Activated CD4-positive, alpha-beta memory T cell treated with anti-CD3 and anti-CD28 coated beads, Interleukin-2, amount 10 ng/mL, durations not matched to agents 7 days and 5 days (primary cell): Measurements from ENCODE around the gene ITK. TPM values are rescaled to one million over a fixed set of nuclear protein-coding genes. Genes with fewer than 3 reads are reported as not detected.

Experiments used
- CTCF ChIA-PET: fragments of 350-600 bp; sonication (Branson Sonifier 250); formaldehyde crosslinking; loops from one replicate; lab custom pipeline; 2021; ENCODE audit warnings: antibody characterized with exemption, inconsistent platforms; lab: Charles Lee
- POLR2A ChIA-PET: fragments of 350-600 bp; sonication (Branson Sonifier 250); formaldehyde crosslinking; loops from one replicate; lab custom pipeline; 2021; ENCODE audit warnings: antibody characterized with exemption; lab: Charles Lee
- DNase-seq: peaks from one replicate; pipeline ENCODE4 v3.0.0-alpha.2; 2020
- H3K27ac Mint-ChIP-seq: one replicate; pipeline ENCODE4 v1.8.0; 2021; ENCODE audit warnings: mild to moderate bottlenecking, mixed read lengths
- H3K27me3 Mint-ChIP-seq: one replicate; pipeline ENCODE4 v1.8.0; 2021; ENCODE audit warnings: mixed read lengths
- H3K36me3 Mint-ChIP-seq: one replicate; pipeline ENCODE4 v1.8.0; 2021; ENCODE audit warnings: low read depth, mixed read lengths
- H3K4me1 Mint-ChIP-seq: one replicate; pipeline ENCODE4 v1.8.0; 2021; ENCODE audit warnings: mixed read lengths
- H3K4me3 Mint-ChIP-seq: one replicate; pipeline ENCODE4 v1.8.0; 2021; ENCODE audit warnings: mild to moderate bottlenecking, mixed read lengths
- H3K9me3 Mint-ChIP-seq: one replicate; pipeline ENCODE4 v1.8.0; 2021; ENCODE audit warnings: mixed read lengths
- total RNA-seq, 2 experiments: library from RNA; stranded (reverse); gene quantifications; one replicate each; pipeline ENCODE4 v1.2.3, GENCODE V29; 2021

Gene ITK
- total RNA-seq, 2 experiments from 2014 or later = 247 to 249 TPM

- peaks cover 96% of the 10 kb centered on the region for H3K4me1 Mint-ChIP-seq
- ChIA-PET POLR2A (interaction anchor here (1.3 to 9.6 kb wide), 12 partner anchors 9 to 189 kb away, joined by 3 to 301 read pairs (median 33); partner anchors contain the start of genes CYFIP2, ITK and MED7), CTCF (interaction anchor here (1.1 to 3.8 kb wide), 6 partner anchors 10 to 65 kb away, joined by 3 to 18 read pairs (median 6); no protein-coding TSS in a partner anchor)
- no peaks in the 10 kb centered on the region for H3K9me3 Mint-ChIP-seq
- peaks cover 97% of the 10 kb centered on the region for H3K36me3 Mint-ChIP-seq
- no peak for DNase-seq
- peak overlapping the region; percentile 70 for H3K4me3 Mint-ChIP-seq
- H3K27ac Mint-ChIP-seq = peak overlapping the region; percentile 90
- no peaks in the 10 kb centered on the region for H3K27me3 Mint-ChIP-seq
Observed at GRCh38 chr5:157214415-157214814, 33.8 kb downstream of the ITK start.

- Mint-ChIP-seq H3K4me1 (peaks cover 96% of the 10 kb centered on the region), H3K27me3 (no peaks in the 10 kb centered on the region), H3K4me3 (peak overlapping the region; percentile 70), H3K27ac (peak overlapping the region; percentile 90), H3K9me3 (no peaks in the 10 kb centered on the region), H3K36me3 (peaks cover 97% of the 10 kb centered on the region)
- DNase-seq = peak; percentile 56
- ChIA-PET CTCF (interaction anchor here (1.0 to 3.8 kb wide), 8 partner anchors 11 to 65 kb away, joined by 3 to 18 read pairs (median 5); no protein-coding TSS in a partner anchor), POLR2A (interaction anchor here (1.0 to 9.6 kb wide), 17 partner anchors 10 to 190 kb away, joined by 3 to 301 read pairs (median 30); partner anchors contain the start of genes CYFIP2, ITK and MED7)
Observed at GRCh38 chr5:157214861-157215513, 34.3 kb downstream of the ITK start.

- Mint-ChIP-seq H3K36me3 (peaks cover 99% of the 10 kb centered on the region), H3K4me1 (peaks cover 98% of the 10 kb centered on the region), H3K9me3 (no peaks in the 10 kb centered on the region), H3K27ac (peak overlapping the region; percentile 90), H3K4me3 (peak overlapping the region; percentile 70), H3K27me3 (no peaks in the 10 kb centered on the region)
- ChIA-PET CTCF (interaction anchor here (1.0 to 3.8 kb wide), 9 partner anchors 9 to 66 kb away, joined by 3 to 18 read pairs (median 6); no protein-coding TSS in a partner anchor), POLR2A (interaction anchor here (1.0 to 9.6 kb wide), 17 partner anchors 10 to 190 kb away, joined by 3 to 301 read pairs (median 30); partner anchors contain the start of genes CYFIP2, ITK and MED7)
- no peak for DNase-seq
Observed at GRCh38 chr5:157215514-157216167, 35.0 kb downstream of the ITK start.

- ChIA-PET CTCF (interaction anchor here (0.9 to 3.8 kb wide), 9 partner anchors 10 to 67 kb away, joined by 3 to 18 read pairs (median 4); no protein-coding TSS in a partner anchor), POLR2A (interaction anchor here (0.8 to 9.6 kb wide), 17 partner anchors 9 to 141 kb away, joined by 3 to 301 read pairs (median 30); partner anchors contain the start of genes CYFIP2, ITK and MED7)
- peaks cover 96% of the 10 kb centered on the region for H3K36me3 Mint-ChIP-seq
- H3K27me3 Mint-ChIP-seq = no peaks in the 10 kb centered on the region
- peak overlapping the region; percentile 72 for H3K4me3 Mint-ChIP-seq
- peak overlapping the region; percentile 90 for H3K27ac Mint-ChIP-seq
- no peaks in the 10 kb centered on the region for H3K9me3 Mint-ChIP-seq
- peaks cover 95% of the 10 kb centered on the region for H3K4me1 Mint-ChIP-seq
- DNase-seq = no peak
Observed at GRCh38 chr5:157216391-157217142, 35.9 kb downstream of the ITK start.

GRCh38 chr5:157217289-157218024 lies 36.8 kb downstream of the ITK start:
- DNase-seq = peak; percentile 45
- peak overlapping the region; percentile 72 for H3K4me3 Mint-ChIP-seq
- H3K27ac Mint-ChIP-seq = peak overlapping the region; percentile 90
- ChIA-PET POLR2A (interaction anchor here (0.9 to 9.6 kb wide), 14 partner anchors 8 to 108 kb away, joined by 3 to 301 read pairs (median 32); partner anchors contain the start of genes CYFIP2, HAVCR2, ITK and MED7), CTCF (interaction anchor here (0.9 to 3.8 kb wide), 11 partner anchors 9 to 193 kb away, joined by 3 to 18 read pairs (median 4); no protein-coding TSS in a partner anchor)
- H3K4me1 Mint-ChIP-seq = peaks cover 95% of the 10 kb centered on the region
- no peaks in the 10 kb centered on the region for H3K27me3 Mint-ChIP-seq
- no peaks in the 10 kb centered on the region for H3K9me3 Mint-ChIP-seq
- peaks cover 96% of the 10 kb centered on the region for H3K36me3 Mint-ChIP-seq

GRCh38 chr5:157219491-157220271 lies 39.0 kb downstream of the ITK start:
- POLR2A ChIA-PET = interaction anchor here (0.9 to 9.6 kb wide), 8 partner anchors 14 to 54 kb away, joined by 3 to 301 read pairs (median 31); partner anchors contain the start of genes CYFIP2 and ITK
- Mint-ChIP-seq H3K4me1 (peaks cover 93% of the 10 kb centered on the region), H3K27me3 (no peaks in the 10 kb centered on the region), H3K9me3 (no peaks in the 10 kb centered on the region), H3K36me3 (peaks cover 93% of the 10 kb centered on the region), H3K27ac (peak overlapping the region; percentile 90), H3K4me3 (peak overlapping the region; percentile 19)
- CTCF ChIA-PET = interaction anchor here (0.9 to 1.5 kb wide), 2 partner anchors 52 to 64 kb away, joined by 3 to 5 read pairs; no protein-coding TSS in a partner anchor
- DNase-seq = peak; percentile 36

GRCh38 chr5:157221959-157222358 lies 41.3 kb downstream of the ITK start:
- Mint-ChIP-seq H3K27me3 (no peaks in the 10 kb centered on the region), H3K4me3 (peak overlapping the region; percentile 76), H3K36me3 (peaks cover 94% of the 10 kb centered on the region), H3K27ac (peak overlapping the region; percentile 94), H3K9me3 (no peaks in the 10 kb centered on the region), H3K4me1 (peaks cover 93% of the 10 kb centered on the region)
- POLR2A ChIA-PET = interaction anchor here (0.9 to 2.3 kb wide), 21 partner anchors 14 to 79 kb away, joined by 3 to 14 read pairs (median 5); partner anchors contain the start of gene MED7
- CTCF ChIA-PET = interaction anchor here (0.7 to 1.8 kb wide), 9 partner anchors 12 to 73 kb away, joined by 3 to 9 read pairs (median 5); no protein-coding TSS in a partner anchor
- DNase-seq = no peak

GRCh38 chr5:157222506-157223230 lies 42.0 kb downstream of the ITK start:
- peak overlapping the region; percentile 76 for H3K4me3 Mint-ChIP-seq
- no peaks in the 10 kb centered on the region for H3K9me3 Mint-ChIP-seq
- peak; percentile 76 for DNase-seq
- H3K27me3 Mint-ChIP-seq = no peaks in the 10 kb centered on the region
- peaks cover 93% of the 10 kb centered on the region for H3K36me3 Mint-ChIP-seq
- ChIA-PET CTCF (interaction anchor here (1.0 to 1.2 kb wide), 3 partner anchors 26 to 73 kb away, joined by 5 read pairs; no protein-coding TSS in a partner anchor), POLR2A (interaction anchor here (1.0 to 2.3 kb wide), 14 partner anchors 15 to 80 kb away, joined by 3 to 14 read pairs (median 8); partner anchors contain the start of gene MED7)
- peaks cover 91% of the 10 kb centered on the region for H3K4me1 Mint-ChIP-seq
- H3K27ac Mint-ChIP-seq = peak overlapping the region; percentile 94

GRCh38 chr5:157225469-157226422 lies 45.1 kb downstream of the ITK start:
- ChIA-PET POLR2A (interaction anchor here (0.6 to 3.7 kb wide), 20 partner anchors 9 to 83 kb away, joined by 3 to 34 read pairs (median 5); partner anchors contain the start of genes ITK and MED7), CTCF (interaction anchor here (0.9 to 4.0 kb wide), 6 partner anchors 9 to 103 kb away, joined by 3 to 27 read pairs (median 4); no protein-coding TSS in a partner anchor)
- Mint-ChIP-seq H3K4me3 (peak overlapping the region; percentile 26), H3K4me1 (peaks cover 72% of the 10 kb centered on the region), H3K27ac (peak overlapping the region; percentile 69), H3K9me3 (no peaks in the 10 kb centered on the region), H3K36me3 (peaks cover 83% of the 10 kb centered on the region), H3K27me3 (no peaks in the 10 kb centered on the region)
- no peak for DNase-seq
